ENCODE measurements around the gene SNX11.

SNX11 gene

DNA sequence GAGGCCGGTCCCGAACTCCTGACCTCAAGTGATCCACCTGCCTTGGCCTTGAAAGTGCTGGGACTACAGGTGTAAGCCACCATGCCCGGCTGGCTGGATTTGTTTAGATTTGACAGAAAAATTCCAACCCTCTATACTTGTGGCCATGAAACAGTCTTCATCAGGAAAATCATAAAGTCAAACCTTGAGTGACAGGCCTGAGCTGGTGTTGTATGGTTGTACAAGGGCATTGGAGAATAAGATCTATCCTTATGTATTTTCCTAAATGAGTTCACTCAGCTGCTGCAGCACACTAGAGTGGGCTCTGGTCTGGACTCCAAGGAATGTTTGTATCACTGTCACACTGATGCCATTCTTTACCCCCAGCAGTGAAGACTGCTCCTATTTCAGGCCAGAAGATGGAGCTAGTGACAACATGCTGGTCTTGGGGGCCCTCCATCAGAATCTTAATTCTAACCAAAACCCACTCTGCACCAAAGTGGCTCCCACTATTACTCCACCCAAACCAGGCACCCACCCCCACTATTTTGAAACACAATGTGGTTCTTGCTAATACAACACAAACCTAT is 27.4 kb downstream of the SNX11 start:
- no peak for DNase-seq

DNA sequence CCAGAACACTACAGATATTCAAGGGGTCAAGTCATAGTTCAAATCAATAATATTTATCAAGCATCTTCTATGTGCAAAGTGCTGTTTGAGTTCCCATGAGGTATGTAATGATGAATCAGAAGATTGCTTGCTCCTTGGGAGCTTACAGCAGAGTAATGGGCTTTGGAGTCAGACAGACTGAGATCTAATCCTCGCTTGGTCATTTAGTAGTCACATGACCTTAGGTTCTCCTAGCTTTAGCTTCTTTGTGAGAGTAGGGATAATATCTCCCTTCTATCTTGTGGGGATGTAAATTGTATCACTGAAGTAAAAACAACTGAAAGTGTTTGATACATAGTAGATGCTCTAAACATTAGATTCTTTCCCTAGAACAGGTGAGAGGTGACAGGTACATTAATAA is 30.1 kb downstream of the SNX11 start:
- DNase-seq: no peak

DNA sequence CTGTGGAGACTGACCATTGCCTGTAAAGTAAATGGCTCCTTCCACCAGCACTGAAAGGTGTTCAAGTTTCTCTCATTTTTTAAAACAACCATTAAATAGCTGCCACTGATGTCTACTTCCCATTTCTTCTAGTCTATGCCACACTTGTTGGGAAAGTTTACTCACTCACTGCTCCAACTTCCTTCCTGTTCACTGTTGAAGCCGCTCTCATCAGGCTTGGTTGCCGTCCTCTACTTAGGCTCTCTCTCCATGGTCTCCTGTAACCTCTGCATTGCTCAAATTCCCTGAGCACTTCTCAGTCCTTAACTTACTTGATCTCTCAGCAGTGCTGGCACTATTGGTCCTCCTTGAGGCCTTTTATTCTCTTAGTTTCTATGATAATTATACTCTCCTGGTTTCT is 32.4 kb downstream of the SNX11 start:
- DNase-seq: no peak

DNA sequence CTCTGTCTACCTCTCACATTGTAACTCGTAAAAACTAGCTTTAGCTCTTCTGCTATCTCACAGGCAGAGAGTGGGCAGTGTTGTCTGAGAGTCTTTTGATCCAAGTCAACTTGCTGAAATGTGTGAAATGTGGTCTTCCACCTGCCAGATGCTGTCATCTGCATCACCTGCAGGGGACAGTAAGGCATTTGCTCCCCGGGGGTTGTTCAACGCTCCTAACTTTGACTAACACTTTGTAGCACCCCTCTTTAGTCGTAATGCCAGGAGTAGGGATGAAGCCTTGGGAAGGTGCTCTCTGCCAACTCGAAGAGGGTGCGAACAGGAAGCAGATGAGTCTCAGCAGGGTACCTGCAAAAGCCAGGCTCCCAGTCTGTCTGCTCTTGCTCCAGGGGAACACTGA is 36.1 kb downstream of the SNX11 start:
- DNase-seq: no peak

DNA sequence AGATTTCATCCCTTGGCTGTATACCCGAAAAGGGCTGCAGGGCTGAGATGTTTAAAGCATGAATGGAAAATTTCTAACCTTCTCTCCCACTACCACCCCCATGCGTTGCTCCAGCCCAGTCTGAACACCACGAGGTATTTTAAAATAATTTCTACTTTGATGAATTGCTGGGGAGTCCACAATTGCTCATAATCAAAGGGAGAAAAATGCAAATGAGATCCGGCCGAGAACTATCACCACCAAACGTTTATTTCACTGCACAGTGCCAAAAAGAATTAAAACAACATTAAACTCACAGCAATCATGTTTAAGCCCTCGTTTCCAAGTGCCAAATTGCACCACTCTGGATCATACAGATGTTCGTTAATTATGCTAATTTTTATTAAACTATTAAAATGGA is 36.7 kb downstream of the SNX11 start:
- DNase-seq: no peak

DNA sequence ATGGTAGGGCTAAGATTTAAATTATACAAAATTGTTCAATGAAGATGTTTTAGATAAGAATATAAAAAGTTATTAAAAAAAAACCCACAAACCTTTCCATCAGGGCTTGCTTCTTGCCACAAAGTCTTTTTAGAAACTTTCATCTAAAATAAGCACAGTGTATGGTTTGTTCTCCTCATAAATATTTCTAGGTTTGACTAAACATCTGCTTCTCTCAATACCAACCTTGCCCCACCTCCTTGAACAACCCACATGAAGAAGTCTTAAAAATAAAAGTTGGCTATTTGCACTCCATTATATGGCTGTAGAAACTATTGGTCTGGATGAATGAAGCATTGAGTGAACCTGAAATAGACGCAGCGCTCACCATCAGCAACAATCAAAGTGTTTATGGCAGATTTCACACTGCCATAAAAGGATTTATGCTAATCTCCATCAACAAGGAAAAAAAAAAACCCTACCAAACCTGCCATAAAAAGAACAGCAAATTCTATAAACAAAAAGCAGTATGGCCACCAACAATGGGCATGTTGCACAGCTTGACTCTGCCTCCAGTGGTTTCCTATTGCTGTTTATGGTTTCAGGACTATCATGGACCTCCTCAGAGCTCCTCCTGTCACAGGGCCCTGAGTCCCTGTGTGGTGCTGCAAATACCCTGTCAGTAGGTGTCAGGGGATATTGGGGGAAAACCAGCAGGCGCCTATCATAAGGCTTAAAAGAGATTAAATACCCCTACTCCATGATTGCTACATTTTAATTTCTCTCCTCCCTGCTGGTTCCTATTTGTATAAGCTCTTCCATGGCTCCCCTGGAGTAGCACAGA is 37.6 kb downstream of the SNX11 start:
- DNase-seq: no peak

DNA sequence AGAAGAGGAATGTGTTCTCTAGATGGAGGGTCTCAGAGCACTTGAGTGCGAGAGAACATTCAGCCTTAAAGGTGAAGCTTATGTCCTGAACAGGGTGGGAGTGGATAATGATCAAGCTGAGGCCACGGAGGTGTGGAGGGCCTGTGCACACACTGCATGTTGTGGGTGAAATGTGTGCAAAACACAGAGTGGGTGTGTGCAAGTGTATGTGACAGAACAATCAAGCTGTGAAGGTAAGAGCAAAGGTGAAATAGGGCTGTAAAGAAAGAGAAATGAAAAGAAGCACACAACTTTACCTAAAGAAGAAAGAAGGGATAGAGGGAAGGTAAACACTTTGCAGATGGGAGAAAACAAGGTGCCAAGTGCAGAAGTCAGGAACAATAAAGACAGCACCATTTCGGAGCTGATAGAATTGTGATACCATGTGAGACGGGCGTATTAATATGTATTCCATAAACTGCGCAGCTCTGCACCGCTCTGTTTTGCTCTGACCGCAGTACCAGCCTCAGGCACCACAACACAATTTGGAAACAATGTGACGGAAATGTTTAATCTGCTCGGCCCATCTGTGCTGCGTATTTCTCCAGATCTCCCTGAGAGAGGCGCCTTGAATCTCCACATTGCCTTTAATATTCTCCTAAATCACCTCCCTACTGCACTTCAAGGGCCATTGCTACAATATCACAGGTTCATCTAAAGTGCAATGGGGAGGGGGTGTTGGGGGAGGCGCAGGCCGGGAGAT is 40.6 kb downstream of the SNX11 start:
- no peak for DNase-seq

DNA sequence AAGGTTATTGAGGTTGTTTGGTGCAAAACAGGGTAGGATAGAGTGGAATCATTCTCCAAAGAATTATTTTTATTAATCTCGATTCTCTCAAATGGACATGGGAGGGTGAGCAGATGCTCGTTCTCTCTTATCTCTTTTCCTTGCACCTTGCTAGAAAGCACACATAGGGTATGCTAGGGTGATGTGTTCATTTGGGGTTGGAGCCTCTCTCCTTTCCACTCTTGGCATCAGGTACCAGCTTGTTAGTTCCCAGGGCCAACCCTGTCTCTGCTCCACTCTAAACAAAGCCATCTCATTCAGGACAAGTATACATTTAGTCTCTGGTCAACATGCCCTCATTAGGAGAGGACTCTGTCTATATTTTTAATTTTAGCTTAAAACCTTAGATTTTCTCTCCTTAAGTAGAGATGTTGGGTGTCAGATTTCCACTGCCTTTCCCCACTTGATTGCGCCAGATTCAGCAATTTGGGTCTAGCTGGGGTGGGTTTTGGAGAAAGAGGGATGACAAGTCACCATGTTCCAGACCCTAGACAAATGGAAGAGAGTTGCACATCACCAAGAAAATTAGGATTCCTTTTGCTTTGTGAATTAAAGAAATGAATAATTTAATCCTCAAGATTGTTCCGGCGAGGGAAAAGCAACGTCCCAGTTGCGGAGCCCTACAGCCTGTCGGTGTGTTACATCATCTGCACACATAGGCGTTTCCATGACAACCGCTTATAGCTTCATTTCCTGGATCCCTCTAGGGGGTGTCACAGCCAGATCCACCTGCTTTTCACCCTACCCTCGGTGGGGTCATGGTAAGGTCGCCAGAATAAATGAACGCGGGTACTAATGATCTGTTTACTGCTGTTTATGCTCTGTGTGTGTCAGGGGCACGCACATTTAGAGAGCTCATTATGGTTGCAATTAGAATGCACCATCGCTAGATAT is 41.6 kb downstream of the SNX11 start:
- DNase-seq: no peak

DNA sequence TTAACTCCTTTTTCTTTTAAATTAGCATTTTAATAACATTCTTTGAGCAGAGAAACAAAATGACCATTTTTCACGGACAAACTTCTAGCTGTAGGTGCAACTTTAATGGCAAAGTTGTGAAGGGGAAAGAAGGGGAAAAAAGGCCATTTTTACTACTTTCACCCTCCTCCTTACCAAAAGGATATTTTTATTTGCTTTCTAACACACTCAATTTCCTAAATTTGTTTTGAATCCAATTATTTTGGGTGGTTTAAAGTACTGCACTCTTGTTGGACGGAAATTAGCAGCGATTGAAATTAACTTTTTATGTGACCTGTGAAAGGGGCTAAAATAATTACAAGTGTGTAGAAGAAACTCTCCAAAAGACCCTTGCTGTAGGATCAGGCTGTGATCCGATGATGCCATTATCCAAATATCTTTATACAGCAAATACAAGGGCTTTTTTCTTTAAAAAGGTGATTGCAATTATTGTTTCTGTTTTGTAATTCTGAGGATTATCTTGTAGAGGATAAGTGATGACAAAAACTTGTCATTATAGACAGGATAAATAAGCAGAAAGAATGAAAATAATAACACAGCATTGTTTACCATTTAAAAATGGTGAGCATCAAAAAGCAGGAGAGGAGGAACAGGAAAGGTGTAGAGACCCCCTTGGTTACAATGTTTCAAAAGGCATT is 42.4 kb downstream of the SNX11 start:
- no peak for DNase-seq

DNA sequence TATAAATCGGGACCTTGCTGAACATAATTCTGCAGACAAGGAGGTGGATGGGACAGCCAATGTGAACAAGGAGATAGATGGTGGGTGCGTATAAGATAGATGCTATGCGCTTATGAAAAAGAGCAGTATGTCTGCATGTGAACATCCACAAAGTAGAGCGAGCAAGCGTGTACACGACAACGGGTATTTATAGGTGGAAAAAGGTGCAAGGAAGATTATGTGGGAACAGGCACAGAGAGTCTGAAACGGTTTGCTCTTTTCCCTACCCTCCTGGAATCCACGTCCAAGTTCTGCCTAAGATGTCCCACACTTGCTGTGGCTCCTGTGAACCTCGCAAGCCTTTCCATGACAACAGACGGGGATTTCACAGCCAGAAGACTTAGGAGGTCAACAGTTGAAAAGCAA is 43.0 kb downstream of the SNX11 start:
- no peak for DNase-seq

DNA sequence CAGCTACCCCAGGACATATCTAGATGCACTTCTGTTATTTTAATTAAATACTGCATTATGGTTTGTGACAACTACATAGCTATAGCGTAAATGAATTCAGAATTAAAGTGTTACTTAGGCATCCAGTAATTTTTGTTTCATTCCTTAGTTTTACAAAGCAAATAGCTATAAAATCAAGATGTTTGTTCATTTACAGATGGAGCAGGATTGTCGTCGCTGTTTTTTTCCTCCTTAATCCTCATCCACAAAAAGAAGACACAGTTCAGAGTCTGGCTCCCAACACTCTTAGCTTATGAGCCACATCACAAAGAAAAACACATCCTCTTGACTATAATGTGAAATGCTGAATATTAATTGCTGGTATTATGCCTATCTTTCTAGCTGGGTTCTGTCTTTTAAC is 43.7 kb downstream of the SNX11 start:
- DNase-seq: no peak

DNA sequence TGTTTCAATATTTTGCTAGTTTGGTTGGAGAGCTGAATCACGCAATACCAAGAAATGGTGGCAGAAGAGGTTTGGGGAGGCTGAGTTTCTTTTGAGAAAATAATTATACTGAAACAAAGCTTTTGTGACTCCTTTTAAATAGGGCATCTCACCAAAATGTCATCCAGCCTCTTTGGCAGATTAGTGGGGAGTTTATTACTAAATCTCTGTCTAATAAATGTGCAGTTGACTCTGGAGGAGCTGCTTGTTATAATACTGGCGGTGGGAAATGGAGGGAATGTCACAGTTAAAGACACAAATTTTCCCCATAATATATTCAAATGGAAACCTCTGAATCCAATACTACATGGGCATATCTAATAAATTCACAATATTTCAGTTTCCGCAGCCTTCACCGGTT is 44.7 kb downstream of the SNX11 start:
- no peak for DNase-seq

DNA sequence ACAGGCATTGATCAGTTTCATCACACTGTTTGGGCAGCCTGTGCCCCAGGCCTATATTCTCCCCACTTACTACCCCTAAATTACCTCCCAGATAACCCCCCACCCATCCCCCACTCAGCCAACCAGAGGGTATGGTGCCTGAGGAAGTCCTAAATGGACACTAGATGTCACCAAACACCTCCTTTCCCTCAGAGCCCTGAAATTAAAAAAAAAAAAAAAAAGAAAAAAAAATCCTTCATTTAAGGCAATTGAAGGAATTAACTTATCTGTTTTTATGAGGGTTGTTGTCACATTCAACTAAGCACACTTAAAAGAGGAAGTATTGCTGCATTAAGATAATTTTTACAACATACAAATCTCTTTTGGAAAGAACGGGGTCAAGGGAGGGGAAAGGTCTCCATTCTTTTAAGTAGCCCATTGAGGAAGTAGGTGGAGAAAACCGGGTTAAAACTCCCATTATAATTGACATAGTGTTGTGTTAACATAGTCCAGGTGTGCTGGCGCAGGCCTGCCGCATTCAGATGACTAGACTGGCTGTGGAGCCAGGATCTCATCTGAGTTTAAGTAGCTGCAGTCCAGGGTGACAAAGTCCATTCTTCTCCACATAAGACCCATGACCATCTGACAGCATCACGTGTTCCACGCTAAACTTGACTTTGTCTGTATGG is 46.3 kb downstream of the SNX11 start:
- DNase-seq: peak; percentile 25

DNA sequence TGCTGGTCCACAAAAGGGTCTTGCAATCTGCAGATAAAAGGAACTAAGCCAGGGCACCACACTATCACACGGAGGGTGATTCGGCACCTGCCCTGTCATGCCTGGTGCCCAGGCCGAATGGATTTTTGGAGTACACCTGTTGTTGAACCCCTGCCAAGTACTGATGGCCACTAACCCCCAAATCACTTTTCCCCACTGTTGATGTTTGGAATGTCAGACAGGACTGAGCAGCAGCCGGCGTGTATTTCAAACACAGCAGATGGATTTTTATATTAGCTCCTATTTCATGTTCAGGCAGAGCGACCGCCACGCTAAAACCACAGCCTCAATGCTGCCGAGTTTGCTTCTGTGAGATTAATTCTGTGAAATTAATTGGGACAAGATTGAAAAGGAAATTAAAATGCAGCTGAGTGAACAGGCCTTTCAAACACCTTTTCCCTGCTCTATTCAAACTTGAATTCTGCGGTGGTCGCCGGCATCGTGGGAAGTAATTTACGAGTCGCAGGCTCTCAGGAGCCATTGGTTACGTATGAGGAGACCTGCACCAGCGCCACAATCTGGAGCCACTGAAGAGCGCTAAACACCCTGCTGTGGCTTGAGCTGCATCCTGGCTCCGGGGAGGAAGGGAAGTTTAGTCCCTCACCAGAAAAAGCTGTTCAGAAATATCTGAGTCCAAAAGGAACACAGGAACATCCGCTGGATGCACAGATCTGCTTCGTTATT is 48.5 kb downstream of the SNX11 start:
- DNase-seq: no peak

DNA sequence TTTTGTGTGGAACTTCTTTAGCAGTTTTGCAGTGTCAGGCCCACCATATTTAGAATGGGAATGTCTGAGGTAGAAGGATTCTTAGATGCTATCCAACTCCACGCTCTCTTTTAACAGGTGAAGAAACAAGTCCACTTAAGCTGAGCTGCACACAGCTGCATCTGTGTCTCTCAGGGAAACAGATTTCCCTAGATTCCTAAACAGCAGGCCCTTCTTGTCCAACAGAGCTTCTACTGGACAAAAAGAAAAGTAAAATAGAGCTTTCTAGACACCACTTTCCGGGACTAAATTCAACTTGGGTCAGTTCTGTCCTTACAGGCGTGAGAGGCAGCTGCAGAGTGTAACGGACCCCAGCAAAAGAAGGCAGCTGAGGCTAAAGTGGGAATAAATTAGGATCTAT is 51.7 kb downstream of the SNX11 start:
- DNase-seq: no peak

DNA sequence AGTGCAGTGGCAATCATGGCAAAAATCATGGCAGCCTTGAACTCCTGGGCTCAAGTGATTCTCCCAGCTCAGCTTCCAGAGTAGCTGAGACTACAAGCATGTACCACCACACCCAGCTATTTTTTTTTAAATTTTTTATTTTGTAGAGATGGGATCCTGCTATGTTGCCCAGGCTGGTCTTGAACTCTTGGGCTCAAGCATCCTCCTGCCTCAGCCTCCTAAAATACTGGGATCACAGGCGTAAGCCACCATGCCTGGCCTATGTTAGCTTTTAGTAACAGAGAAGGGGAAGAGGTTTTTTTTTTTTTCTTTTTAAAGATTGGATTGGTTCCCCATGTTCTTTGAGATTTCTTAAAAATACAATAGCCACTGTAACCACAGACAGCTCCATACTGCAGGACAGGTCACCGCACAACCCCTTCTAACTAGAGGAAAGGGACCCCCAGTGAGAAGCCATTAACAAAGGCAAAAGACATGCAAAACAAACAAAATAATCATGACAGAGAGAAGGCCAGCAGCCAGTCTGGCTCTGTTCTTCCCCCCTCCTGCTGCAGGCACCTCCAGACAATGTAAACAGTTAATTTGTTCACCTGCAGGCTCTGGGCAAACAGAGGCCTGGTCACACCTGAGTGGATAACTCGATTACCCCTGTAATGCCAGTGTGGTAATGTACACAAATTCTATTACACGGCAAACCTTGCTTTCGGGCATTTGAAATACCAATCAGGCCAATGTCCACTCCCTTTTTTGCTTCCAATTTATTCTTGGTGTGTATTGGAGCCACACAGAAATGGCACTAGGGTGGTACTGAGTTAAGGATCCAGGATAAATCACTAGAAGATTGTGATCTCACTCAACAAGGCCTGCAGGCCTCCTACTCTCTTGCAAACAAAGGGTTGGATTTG is 52.9 kb downstream of the SNX11 start:
- no peak for DNase-seq

DNA sequence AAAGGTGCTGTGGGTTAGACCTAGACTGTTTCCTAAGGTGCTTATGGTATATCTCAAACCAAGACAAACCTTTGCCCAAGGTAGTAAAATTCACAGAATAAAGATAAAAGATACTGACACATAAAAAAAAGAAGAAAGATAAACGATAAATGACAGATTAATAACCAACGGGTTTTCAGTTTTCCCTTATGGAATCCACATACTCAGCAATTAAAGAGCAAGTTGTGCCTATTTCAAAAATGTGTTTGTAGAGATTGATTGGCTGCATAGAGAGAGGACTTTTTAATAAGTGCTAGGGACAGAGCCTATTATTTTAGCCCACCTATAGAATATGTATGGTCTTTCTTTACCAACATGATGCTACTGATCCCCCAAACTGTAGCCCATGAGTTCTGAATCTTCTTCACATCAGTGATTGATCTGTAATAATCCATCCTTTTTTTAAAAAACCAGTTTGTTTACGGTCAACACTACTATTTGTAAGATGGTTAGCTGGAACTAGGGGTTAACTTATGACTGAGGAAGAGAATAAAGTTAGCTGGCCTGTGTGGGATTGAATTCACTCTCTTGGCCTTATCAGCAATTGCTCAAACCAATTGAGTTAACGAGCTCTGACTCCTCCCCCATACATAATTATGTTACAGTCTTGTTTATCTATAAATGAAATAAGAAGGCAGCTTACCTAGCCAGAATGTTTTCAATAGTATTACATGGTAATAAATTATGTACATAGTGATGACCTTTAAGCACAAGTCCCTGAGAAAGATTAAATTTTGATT is 53.8 kb downstream of the SNX11 start:
- DNase-seq: no peak

DNA sequence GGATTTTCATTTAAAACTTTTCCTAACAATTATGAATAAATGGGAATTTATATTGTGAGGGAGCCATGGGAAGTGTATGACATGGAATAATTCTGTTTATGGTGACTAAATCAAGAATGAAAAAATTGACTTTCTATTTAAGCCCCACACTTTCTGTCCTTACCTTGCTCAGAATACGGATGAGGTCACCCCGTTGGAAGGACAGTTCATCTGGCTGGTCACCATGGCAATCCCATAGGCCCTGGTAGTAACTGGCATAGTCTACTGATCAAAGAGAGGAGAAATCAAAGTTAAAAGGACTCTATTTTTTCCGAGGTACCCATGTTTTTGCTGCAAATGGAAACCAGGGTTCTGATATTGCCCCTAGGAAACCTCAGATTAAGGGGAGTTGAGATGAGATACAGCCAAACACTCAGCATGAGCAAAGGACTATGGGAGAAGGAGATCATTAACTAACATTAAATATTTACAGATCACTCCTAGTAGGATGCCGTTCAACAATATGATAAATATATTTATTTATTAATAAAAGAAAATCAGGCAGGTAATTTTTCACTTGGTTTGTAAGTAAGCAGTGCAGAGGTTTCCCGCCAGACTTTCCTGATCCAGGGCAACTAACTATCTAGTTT is 54.9 kb downstream of the SNX11 start:
- no peak for DNase-seq
